ENCODE data around the gene B3GAT3.

- TF ChIP-seq JUN (IDR thresholded peaks at IDR 0.05; ENCODE audit: borderline replicate concordance, insufficient read depth, insufficient read length, low read depth) (no peak), CTCF (IDR thresholded peaks at IDR 0.05; ENCODE audit: extremely low read depth in 1 of 2, insufficient read depth in 1 of 2, low read depth in 1 of 2, low read length in 2 of 2) (no peak), GATA2 (IDR thresholded peaks at IDR 0.05; ENCODE audit: insufficient read depth, insufficient read length, low read depth, low read length) (no peak), MYC (IDR thresholded peaks at IDR 0.05; ENCODE audit: low read depth, low read length) (no peak), FOS (IDR thresholded peaks at IDR 0.05; ENCODE audit: borderline replicate concordance, insufficient read depth, low read length) (no peak), POLR2A (IDR thresholded peaks at IDR 0.05; ENCODE audit: low read depth, low read length) (peak; percentile 52), EZH2 (IDR thresholded peaks at IDR 0.05; ENCODE audit: borderline replicate concordance, low read depth, low read length, severe bottlenecking) (no peak), POLR2AphosphoS5 (IDR thresholded peaks at IDR 0.05; ENCODE audit: insufficient read depth, low read depth, low read length) (peak; percentile 65)
- TF ChIP-seq, protein P1, sequence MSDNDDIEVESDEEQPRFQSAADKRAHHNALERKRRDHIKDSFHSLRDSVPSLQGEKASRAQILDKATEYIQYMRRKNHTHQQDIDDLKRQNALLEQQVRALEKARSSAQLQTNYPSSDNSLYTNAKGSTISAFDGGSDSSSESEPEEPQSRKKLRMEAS (IDR thresholded peaks at IDR 0.05; ENCODE audit: insufficient read depth, insufficient read length): no peak
Measured at GRCh38 chr11:62666259-62666926, 44.6 kb upstream of the B3GAT3 start.

Measured in endothelial cell of umbilical vein (primary cell).